ENCODE results near the gene CDKL5.

- TF ChIP-seq CTCF (IDR thresholded peaks at IDR 0.05): no peak
- no peak for TF ChIP-seq POLR2A (IDR thresholded peaks at IDR 0.05)
Measured at GRCh38 chrX:18448416-18448815, 23.0 kb downstream of the CDKL5 start.

All from adrenal gland (tissue), 5 donors.